HepG2 (cell line): ENCODE results near the gene EIF4E. TPM values are rescaled to one million over a fixed set of nuclear protein-coding genes. Genes with fewer than 3 reads are reported as not detected.

Source experiments
- ATAC-seq: fragments of 200-7000 bp; cut with Tn5 transposase; 3 replicates; pipeline ENCODE4 v1.9.1; 2020; ENCODE audit warnings: mild to moderate bottlenecking, moderate library complexity
- BruUV-seq: library from RNA; stranded (reverse); fragments of 400-500 nt; replicated peaks from 2 replicates; lab custom pipeline; 2021; lab: Mats Ljungman, UMichigan
- CTCF ChIA-PET: fragments of 300-600 bp; formaldehyde crosslinking; extraction: SDS; loops from one replicate; lab custom pipeline; 2021; ENCODE audit warnings: low total read pairs, inconsistent platforms, low intra/inter-chr PET ratio; lab: Yijun Ruan, JAX
- POLR2A ChIA-PET: fragments of 350-600 bp; sonication (Branson Sonifier 250); formaldehyde crosslinking; loops from one replicate; lab custom pipeline; 2020; ENCODE audit warnings: antibody characterized with exemption, inconsistent platforms; lab: Yijun Ruan, JAX
- DNase-seq: peaks from one replicate; pipeline ENCODE4 v3.0.0-alpha.2; 2015; ENCODE audit warnings: low spot score
- FAIRE-seq: peaks from 3 replicates; lab custom pipeline; 2011; peaks lifted over from hg19 to GRCh38; lab: Jason Lieb, UNC
- H2AFZ ChIP-seq: one replicate; pipeline ENCODE4 v1.6.1; 2011; ENCODE audit warnings: low read length, inconsistent platforms
- H3K27ac ChIP-seq: fragments of 300-600 bp; 3 replicates; pipeline ENCODE4 v1.8.0; 2011; ENCODE audit warnings: mixed run types, mild to moderate bottlenecking, mixed read lengths, low read length, inconsistent platforms; ENCODE audit not compliant: insufficient read depth; ENCODE audit errors: extremely low read length
- H3K27me3 ChIP-seq, 2 experiments: fragments of 200-600 bp in 1 of 2; 2 replicates in 1 of 2; 3 replicates in 1 of 2; pipeline versions ENCODE4 v1.6.0 to v1.8.0; 2011; ENCODE audit warnings: low read length in 2 of 2, mild to moderate bottlenecking in 2 of 2, moderate library complexity in 2 of 2, inconsistent platforms in 1 of 2; ENCODE audit not compliant: insufficient read depth in 2 of 2, control insufficient read depth in 1 of 2
- H3K36me3 ChIP-seq, 2 experiments: fragments of 200-600 bp in 1 of 2; replicated peaks in 1 of 2; 2 replicates in 1 of 2; 3 replicates in 1 of 2; pipeline versions ENCODE4 v1.5.1 to v1.8.0; 2011; ENCODE audit warnings: low read length in 2 of 2, inconsistent platforms in 1 of 2; ENCODE audit not compliant: insufficient read depth in 2 of 2, control insufficient read depth in 1 of 2
- H3K4me1 ChIP-seq: 2 replicates; pipeline ENCODE4 v1.5.1; 2012; ENCODE audit warnings: low read length, inconsistent platforms; ENCODE audit not compliant: insufficient read depth
- H3K4me2 ChIP-seq: 2 replicates; pipeline ENCODE4 v1.6.0; 2011; ENCODE audit warnings: low read depth, low read length, inconsistent platforms
- H3K4me3 ChIP-seq, 3 experiments: fragments of 200-600 bp in 1 of 3; sonication (generic), shearing (Covaris generic) in 1 of 3; replicated peaks in 1 of 3; 2 replicates each; pipeline ENCODE4 v1.5.1; 2011 to 2016; ENCODE audit warnings: low read length in 3 of 3, inconsistent platforms in 2 of 3, low read depth in 2 of 3, mild to moderate bottlenecking in 2 of 3, control low read depth in 1 of 3, mixed read lengths in 1 of 3; ENCODE audit not compliant: insufficient read depth in 1 of 3
- H3K79me2 ChIP-seq: one replicate; pipeline ENCODE4 v1.6.1; 2011; ENCODE audit warnings: low read length, inconsistent platforms; ENCODE audit not compliant: insufficient read depth
- H3K9ac ChIP-seq: 2 replicates; pipeline ENCODE4 v1.6.0; 2011; ENCODE audit warnings: mild to moderate bottlenecking, low read depth, low read length, inconsistent platforms; ENCODE audit not compliant: insufficient read depth
- H3K9me3 ChIP-seq: 2 replicates; pipeline ENCODE4 v1.5.1; 2012; ENCODE audit warnings: mild to moderate bottlenecking, low read length
- H4K20me1 ChIP-seq: 2 replicates; pipeline ENCODE4 v1.6.0; 2011; ENCODE audit warnings: inconsistent platforms, mild to moderate bottlenecking, low read length, moderate library complexity; ENCODE audit not compliant: insufficient read depth
- AHR ChIP-seq: IDR thresholded peaks from 2 replicates; pipeline ENCODE4 v1.6.1; 2018; ENCODE audit warnings: missing genetic modification reagents, missing compliant biosample characterization
- ATAD3A ChIP-seq: sonication (generic); formaldehyde crosslinking; IDR thresholded peaks from 2 replicates; pipeline ENCODE4 v1.4.0; 2020; ENCODE audit warnings: missing genetic modification reagents
- BORCS8-MEF2B ChIP-seq: sonication (generic); formaldehyde crosslinking; IDR thresholded peaks from 2 replicates; pipeline ENCODE4 v1.8.0; 2022; ENCODE audit warnings: mild to moderate bottlenecking, missing genetic modification reagents
- ELF3 ChIP-seq: IDR thresholded peaks from 2 replicates; pipeline ENCODE4 v1.6.1; 2016; ENCODE audit warnings: missing genetic modification reagents, missing compliant biosample characterization
- FOXC1 ChIP-seq: sonication (generic); formaldehyde crosslinking; IDR thresholded peaks from 2 replicates; pipeline ENCODE4 v1.8.0; 2022; ENCODE audit warnings: mild to moderate bottlenecking, missing genetic modification reagents, borderline replicate concordance
- JARID2 ChIP-seq: sonication (generic); formaldehyde crosslinking; IDR thresholded peaks from 2 replicates; pipeline ENCODE4 v1.8.1; 2023; ENCODE audit warnings: missing genetic modification reagents, inconsistent platforms; ENCODE audit not compliant: insufficient replicate concordance
- PAF1 ChIP-seq: IDR thresholded peaks from 2 replicates; pipeline ENCODE4 v1.6.1; 2016; ENCODE audit warnings: missing genetic modification reagents, missing compliant biosample characterization
- PCBP2 ChIP-seq: fragments of 200-400 bp; formaldehyde crosslinking; optimal IDR thresholded peaks from 2 replicates; pipeline ENCODE3; 2018; ENCODE audit warnings: low read length, low read depth; ENCODE audit not compliant: poor library complexity, severe bottlenecking
- SPEN ChIP-seq: sonication (generic); formaldehyde crosslinking; IDR thresholded peaks from 2 replicates; pipeline ENCODE4 v1.5.1; 2020; ENCODE audit warnings: low read depth, mild to moderate bottlenecking, missing genetic modification reagents
- TBL1XR1 ChIP-seq: fragments of 150-350 bp; IDR thresholded peaks from 2 replicates; pipeline ENCODE4 v1.6.1; 2014; ENCODE audit warnings: borderline replicate concordance, low read length; ENCODE audit not compliant: partially characterized antibody
- ZFP36L2 ChIP-seq: sonication (generic); formaldehyde crosslinking; IDR thresholded peaks from 2 replicates; pipeline ENCODE4 v1.4.0; 2020; ENCODE audit warnings: missing genetic modification reagents
- ZNF572 ChIP-seq: sonication (generic); formaldehyde crosslinking; IDR thresholded peaks from 2 replicates; pipeline ENCODE4 v1.5.1; 2020; ENCODE audit warnings: mild to moderate bottlenecking, missing genetic modification reagents
- ZNF724P ChIP-seq: sonication (generic); formaldehyde crosslinking; IDR thresholded peaks from 2 replicates; pipeline ENCODE4 v1.8.0; 2022; ENCODE audit warnings: missing genetic modification reagents, borderline replicate concordance
- WGBS: methylation state at CpG from one replicate; pipeline ENCODE4 v1.1.6; 2017; ENCODE audit warnings: low lambda C conversion rate; 5-methylcytosine and 5-hydroxymethylcytosine counted together
- in situ Hi-C: cut with HindIII; loops from 2 replicates; pipeline ENCODE4 v1.10.0; 2017; ENCODE audit warnings: low pct_unique_long_range_greater_than_20kb; ENCODE audit not compliant: extremely low pct_ligation_motif_present
- intact Hi-C: fragments of 100-400 bp; cut with micrococcal nuclease; formaldehyde crosslinking; loops from one replicate; pipeline ENCODE4 v1.10.0; 2022; ENCODE audit not compliant: unreplicated experiment
- polyA plus RNA-seq, 8 experiments: library from polyadenylated mRNA; depleted of rRNA in 3 of 8; stranded (reverse) in 7 of 8; unstranded in 1 of 8; fragments of >200 nt; fragmentation: Illumina TruSeq in 4 of 8; extraction: Trizol in 4 of 8; gene quantifications; 2 replicates each; pipeline versions ENCODE4 v1.2.1 to v1.2.3, GENCODE V29; 2011 to 2016; ENCODE audit warnings: low read depth in 4 of 8, missing spikeins in 1 of 8, mixed read lengths in 1 of 8; ENCODE audit not compliant: insufficient read depth in 1 of 8
- total RNA-seq, 5 experiments: library from RNA; depleted of rRNA; stranded (reverse); fragments of >200 nt; fragmentation: Illumina TruSeq; extraction: Trizol; gene quantifications; 2 replicates each; pipeline ENCODE4 v1.2.3, GENCODE V29; 2016; ENCODE audit warnings: low read depth in 1 of 5
- TF ChIP-seq, protein P1 (sequence below): sonication (generic); formaldehyde crosslinking; IDR thresholded peaks from 2 replicates; pipeline ENCODE4 v1.8.0; 2022; ENCODE audit warnings: mild to moderate bottlenecking, missing genetic modification reagents, borderline replicate concordance

EIF4E gene
- total and polyA plus RNA-seq, 2 of the 13 experiments (the other 11 are each of a cell fraction or from before 2014, with no cell fraction given), result 50.8 to 194 TPM

GRCh38 chr4:98937986-98938720 is 9.2 kb upstream of the EIF4E start:
- in situ Hi-C loops (no loop called here), intact Hi-C loops (loop anchor here (5.0 to 10.0 kb wide), 2 partner anchors 119 to 467 kb away; no protein-coding TSS in a partner anchor)
- no peaks in the 10 kb centered on the region for H4K20me1 ChIP-seq
- ChIA-PET CTCF (no interaction called here), POLR2A (interaction anchor here (1.1 kb wide), 1 partner anchor 10 kb away, joined by 3 read pairs; no protein-coding TSS in a partner anchor)
- H3K27me3 ChIP-seq, result no peaks in the 10 kb centered on the region
- H3K4me1 ChIP-seq, result peaks cover 42% of the 10 kb centered on the region
- DNase-seq, result no peak
- H3K79me2 ChIP-seq, result no peaks in the 10 kb centered on the region
- no peak overlapping the region for H3K27ac ChIP-seq
- no TSS peak for BruUV-seq
- TF ChIP-seq ELF3, result no peak
- no peak for TF ChIP-seq FOXC1 (CRISPR knock-in tag)
- TF ChIP-seq ZFP36L2, result no peak
- TF ChIP-seq ZNF572 (CRISPR knock-in tag), result no peak
- no peak for TF ChIP-seq PCBP2
- TF ChIP-seq AHR (CRISPR knock-in tag), result no peak
- TF ChIP-seq, protein P1, sequence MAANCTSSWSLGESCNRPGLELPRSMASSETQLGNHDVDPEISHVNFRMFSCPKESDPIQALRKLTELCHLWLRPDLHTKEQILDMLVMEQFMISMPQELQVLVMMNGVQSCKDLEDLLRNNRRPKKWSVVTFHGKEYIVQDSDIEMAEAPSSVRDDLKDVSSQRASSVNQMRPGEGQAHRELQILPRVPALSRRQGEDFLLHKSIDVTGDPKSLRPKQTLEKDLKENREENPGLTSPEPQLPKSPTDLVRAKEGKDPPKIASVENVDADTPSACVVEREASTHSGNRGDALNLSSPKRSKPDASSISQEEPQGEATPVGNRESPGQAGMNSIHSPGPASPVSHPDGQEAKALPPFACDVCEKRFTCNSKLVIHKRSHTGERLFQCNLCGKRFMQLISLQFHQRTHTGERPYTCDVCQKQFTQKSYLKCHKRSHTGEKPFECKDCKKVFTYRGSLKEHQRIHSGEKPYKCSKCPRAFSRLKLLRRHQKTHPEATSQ (CRISPR knock-in tag), result no peak
- TF ChIP-seq SPEN (CRISPR knock-in tag), result no peak
- TF ChIP-seq BORCS8-MEF2B (CRISPR knock-in tag), result no peak
- TF ChIP-seq JARID2 (CRISPR knock-in tag), result no peak
- TF ChIP-seq PAF1 (CRISPR knock-in tag), result no peak
- TF ChIP-seq TBL1XR1, result no peak
- TF ChIP-seq ZNF724P (CRISPR knock-in tag), result no peak
- TF ChIP-seq ATAD3A (CRISPR knock-in tag), result no peak
- no peak overlapping the region for H3K9ac ChIP-seq
- no peaks in the 10 kb centered on the region for H3K36me3 ChIP-seq
- no peak overlapping the region for H2AFZ ChIP-seq
- no peak for ATAC-seq
- H3K4me3 ChIP-seq, result no peak overlapping the region
- no peaks in the 10 kb centered on the region for H3K9me3 ChIP-seq
- no peak for FAIRE-seq
- WGBS, result 59% methylated on average over 2 of the region's 2 CpGs
- H3K4me2 ChIP-seq, result no peak overlapping the region
